Parathyroid adenoma (tissue), 2 donors: ENCODE results near the gene EGFR.

Experiments
- H2AFZ ChIP-seq: fragments of 300-600 bp; sonication (generic); one replicate; pipeline ENCODE4 v1.7.0; 2017; ENCODE audit warnings: antibody characterized with exemption, mild to moderate bottlenecking
- H3K27ac ChIP-seq: fragments of 300-600 bp; sonication (generic); one replicate; pipeline ENCODE4 v1.7.0; 2017
- H3K27me3 ChIP-seq: fragments of 300-600 bp; sonication (generic); one replicate; pipeline ENCODE4 v1.7.0; 2017; ENCODE audit warnings: low read length; ENCODE audit not compliant: control insufficient read depth, insufficient read depth
- H3K36me3 ChIP-seq: fragments of 300-600 bp; sonication (generic); one replicate; pipeline ENCODE4 v1.7.0; 2017; ENCODE audit warnings: low read length; ENCODE audit not compliant: control insufficient read depth, insufficient read depth
- H3K4me1 ChIP-seq: fragments of 300-600 bp; sonication (generic); one replicate; pipeline ENCODE4 v1.7.0; 2017; ENCODE audit warnings: control low read depth
- H3K4me2 ChIP-seq: fragments of 300-600 bp; sonication (generic); one replicate; pipeline ENCODE4 v1.7.0; 2017; ENCODE audit warnings: low read length
- H3K4me3 ChIP-seq: fragments of 300-600 bp; sonication (generic); one replicate; pipeline ENCODE4 v1.7.0; 2017; ENCODE audit warnings: low read depth, low read length
- H3K79me2 ChIP-seq: fragments of 300-600 bp; sonication (generic); one replicate; pipeline ENCODE4 v1.7.0; 2017; ENCODE audit warnings: control low read depth
- H3K9ac ChIP-seq: fragments of 300-600 bp; sonication (generic); one replicate; pipeline ENCODE4 v1.7.0; 2017; ENCODE audit warnings: mild to moderate bottlenecking
- H3K9me3 ChIP-seq: fragments of 300-600 bp; sonication (generic); one replicate; pipeline ENCODE4 v1.7.0; 2017; ENCODE audit warnings: low read length; ENCODE audit not compliant: control insufficient read depth
- CTCF ChIP-seq: fragments of 300-600 bp; sonication (generic); IDR thresholded peaks from one replicate; pipeline ENCODE4 v1.7.0; 2017; ENCODE audit warnings: antibody characterized with exemption, mild to moderate bottlenecking
- donor health status: primary hyperparathyroidism.

The EGFR gene

GRCh38 chr7:55254242-55254595, 235.4 kb downstream of the EGFR start:
- no peak for TF ChIP-seq CTCF
- no peaks in the 10 kb centered on the region for H3K79me2 ChIP-seq
- no peak overlapping the region for H3K9ac ChIP-seq
- no peaks in the 10 kb centered on the region for H3K27me3 ChIP-seq
- no peaks in the 10 kb centered on the region for H3K36me3 ChIP-seq
- peak overlapping the region; percentile 81 for H2AFZ ChIP-seq
- peak overlapping the region; percentile 21 for H3K27ac ChIP-seq
- no peak overlapping the region for H3K4me3 ChIP-seq
- peak overlapping the region; percentile 79 for H3K4me2 ChIP-seq
- peaks cover 10% of the 10 kb centered on the region for H3K4me1 ChIP-seq
- H3K9me3 ChIP-seq, result no peaks in the 10 kb centered on the region

DNA sequence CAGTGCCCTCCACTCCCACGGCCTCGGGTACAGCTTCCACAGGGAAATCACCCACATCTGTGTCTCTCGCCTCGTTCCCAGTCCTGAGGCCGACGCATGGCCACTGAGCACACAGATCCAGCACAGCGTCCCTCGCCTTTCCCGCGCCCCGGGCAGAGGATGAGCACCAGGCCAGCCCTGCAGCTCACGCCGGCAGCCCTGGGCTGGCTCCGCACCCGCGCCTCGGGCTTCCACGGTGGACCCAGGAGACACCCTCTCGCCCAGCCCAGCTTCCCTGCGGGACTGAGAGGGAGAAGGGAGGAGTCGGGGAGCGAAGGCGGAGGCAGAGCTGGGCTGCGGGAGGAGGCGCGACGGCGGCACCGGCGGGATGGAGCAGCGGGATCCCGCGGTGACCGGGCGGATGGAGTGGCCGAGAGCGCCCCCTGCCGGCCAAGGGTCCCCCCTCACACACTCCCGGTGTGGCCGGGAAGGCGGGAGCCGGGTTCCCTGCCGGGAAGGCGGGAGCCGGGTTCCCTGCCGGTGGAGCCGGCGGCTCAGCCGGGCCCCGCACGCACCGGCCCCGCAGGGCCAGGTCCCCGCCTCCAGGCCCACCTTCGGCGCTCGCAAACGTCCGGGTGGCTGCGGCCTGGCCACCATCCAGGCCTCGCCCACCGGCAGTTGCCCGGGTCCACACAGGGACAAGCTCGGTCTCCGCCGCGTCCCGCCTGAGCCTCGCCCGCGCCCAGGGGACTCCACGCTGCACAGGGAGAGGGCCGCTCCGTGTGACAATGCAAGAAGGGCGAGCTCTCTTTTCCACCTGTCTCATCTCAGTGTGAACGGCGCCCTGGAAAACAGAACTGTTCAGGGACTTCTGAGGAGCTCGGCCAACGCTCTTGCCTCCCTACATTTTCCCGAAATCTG, 236.0 kb downstream of the EGFR start:
- H3K27ac ChIP-seq, result peak overlapping the region; percentile 21
- no peaks in the 10 kb centered on the region for H3K79me2 ChIP-seq
- peaks cover 10% of the 10 kb centered on the region for H3K4me1 ChIP-seq
- H3K36me3 ChIP-seq, result no peaks in the 10 kb centered on the region
- peak overlapping the region; percentile 52 for H3K4me3 ChIP-seq
- H3K27me3 ChIP-seq, result no peaks in the 10 kb centered on the region
- H3K9ac ChIP-seq, result no peak overlapping the region
- peak overlapping the region; percentile 79 for H3K4me2 ChIP-seq
- peak; percentile 94 for TF ChIP-seq CTCF
- no peaks in the 10 kb centered on the region for H3K9me3 ChIP-seq
- H2AFZ ChIP-seq, result peak overlapping the region; percentile 81

GRCh38 chr7:55255496-55256445, 237.0 kb downstream of the EGFR start:
- peak overlapping the region; percentile 79 for H3K4me2 ChIP-seq
- no peak overlapping the region for H3K9ac ChIP-seq
- H3K4me3 ChIP-seq, result peak overlapping the region; percentile 52
- H2AFZ ChIP-seq, result peak overlapping the region; percentile 81
- no peaks in the 10 kb centered on the region for H3K79me2 ChIP-seq
- H3K27me3 ChIP-seq, result no peaks in the 10 kb centered on the region
- TF ChIP-seq CTCF, result peak; percentile 93
- no peaks in the 10 kb centered on the region for H3K9me3 ChIP-seq
- no peak overlapping the region for H3K27ac ChIP-seq
- H3K4me1 ChIP-seq, result peaks cover 10% of the 10 kb centered on the region
- H3K36me3 ChIP-seq, result no peaks in the 10 kb centered on the region

GRCh38 chr7:55258631-55259030, 239.8 kb downstream of the EGFR start:
- no peak overlapping the region for H3K27ac ChIP-seq
- no peak overlapping the region for H3K4me2 ChIP-seq
- H3K36me3 ChIP-seq, result no peaks in the 10 kb centered on the region
- H3K4me3 ChIP-seq, result no peak overlapping the region
- no peak for TF ChIP-seq CTCF
- no peaks in the 10 kb centered on the region for H3K27me3 ChIP-seq
- H3K9ac ChIP-seq, result no peak overlapping the region
- H2AFZ ChIP-seq, result no peak overlapping the region
- H3K9me3 ChIP-seq, result no peaks in the 10 kb centered on the region
- H3K4me1 ChIP-seq, result peaks cover 10% of the 10 kb centered on the region
- no peaks in the 10 kb centered on the region for H3K79me2 ChIP-seq
